Lung (tissue), 12 donors: Measurements from ENCODE around the gene TP53RK. TPM values are rescaled to one million over a fixed set of nuclear protein-coding genes. Genes with fewer than 3 reads are reported as not detected.

ENCODE experiments used
- ATAC-seq: fragments of 200-7000 bp; cut with Tn5 transposase; one replicate; pipeline ENCODE4 v1.9.1; 2020; ENCODE audit warnings: moderate number of reproducible peaks; ENCODE audit not compliant: insufficient read depth, low FRiP score
- DNase-seq, 3 donors: peaks; one replicate each; pipeline ENCODE4 v3.0.0-alpha.2; 2013 to 2017
- H3K27ac ChIP-seq, 2 donors: one replicate each; pipeline ENCODE4 v1.5.1; 2013; ENCODE audit warnings: mild to moderate bottlenecking in 2 of 2, moderate library complexity in 2 of 2, control low read depth in 1 of 2, inconsistent platforms in 1 of 2, low read depth in 1 of 2, low read length in 1 of 2
- H3K27me3 ChIP-seq, 3 donors: one replicate each; pipeline ENCODE4 v1.5.1; 2013; ENCODE audit warnings: low read length in 2 of 3; ENCODE audit not compliant: control insufficient read depth in 3 of 3, insufficient read depth in 3 of 3
- H3K36me3 ChIP-seq, 4 donors: one replicate each; pipeline ENCODE4 v1.5.1; 2013; ENCODE audit warnings: low read length in 4 of 4, mild to moderate bottlenecking in 1 of 4, moderate library complexity in 1 of 4; ENCODE audit not compliant: control insufficient read depth in 4 of 4, insufficient read depth in 4 of 4
- H3K4me1 ChIP-seq, 5 donors: one replicate each; pipeline ENCODE4 v1.5.1; 2013; ENCODE audit warnings: low read length in 5 of 5, mild to moderate bottlenecking in 2 of 5, moderate library complexity in 1 of 5; ENCODE audit not compliant: control insufficient read depth in 5 of 5, insufficient read depth in 5 of 5
- H3K4me3 ChIP-seq: one replicate; pipeline ENCODE4 v1.5.1; 2013; ENCODE audit warnings: mild to moderate bottlenecking, control low read depth, moderate library complexity
- H3K9ac ChIP-seq, 2 donors: one replicate each; pipeline ENCODE4 v1.5.1; 2013; ENCODE audit warnings: low read length in 2 of 2, control low read depth in 1 of 2; ENCODE audit not compliant: insufficient read depth in 1 of 2
- H3K9me3 ChIP-seq, 4 donors: one replicate each; pipeline ENCODE4 v1.5.1; 2013; ENCODE audit warnings: low read length in 3 of 4, mild to moderate bottlenecking in 1 of 4, moderate library complexity in 1 of 4; ENCODE audit not compliant: control insufficient read depth in 4 of 4, insufficient read depth in 3 of 4
- CTCF ChIP-seq: IDR thresholded peaks from 2 replicates; pipeline ENCODE4 v1.5.1; 2012; ENCODE audit warnings: mild to moderate bottlenecking; ENCODE audit errors: control extremely low read depth, extremely low read depth
- WGBS, 2 donors: extraction: QIAGEN DNeasy Blood & Tissue Kit; methylation state at CpG; one replicate each; pipeline ENCODE4 v1.1.7; 2013; 5-methylcytosine and 5-hydroxymethylcytosine counted together
- polyA plus RNA-seq, 2 donors: library from polyadenylated mRNA; stranded (reverse); fragments of 200-250 nt; gene quantifications; one replicate each; pipeline ENCODE4 v1.2.1, GENCODE V29; 2013
- total RNA-seq, 2 donors: library from RNA; depleted of rRNA in 1 of 2; stranded (reverse); fragments of >200 nt in 1 of 2; gene quantifications; one replicate each; pipeline ENCODE4 v1.2.1, GENCODE V29; 2014 to 2021
- donor health status: control.
- donor health status: control.
- donor health status: Bipolar disorder and iron deficiency.
- donor health status: healthy.
- donor health status: DM: yes; HTN: yes; CAD: no.

TP53RK gene
- total and polyA plus RNA-seq, 4 donors, result 11.6 to 15.7 (median 12.5) TPM

- WGBS, 2 donors, result 48 to 66% methylated on average over 23 of the region's 23 CpGs
- peak; percentile 71 for ATAC-seq
- H3K36me3 ChIP-seq, result peaks cover 3 to 9% (median 6%) of the 10 kb centered on the region in 4 donors
- H3K9me3 ChIP-seq, result no peaks in the 10 kb centered on the region
- H3K4me1 ChIP-seq, result peaks cover 6 to 30% (median 8%) of the 10 kb centered on the region in 5 donors
- peak overlapping the region; percentile 38 to 56 for H3K9ac ChIP-seq
- H3K27ac ChIP-seq, result no peak overlapping the region
- peak; percentile 80 to 86 (median 85) for DNase-seq
- no peak for TF ChIP-seq CTCF
- no peak overlapping the region for H3K4me3 ChIP-seq
- H3K27me3 ChIP-seq, result no peaks in the 10 kb centered on the region
Measured at GRCh38 chr20:46683939-46684750, 5.1 kb downstream of the TP53RK start.

- H3K27me3 ChIP-seq, result no peaks in the 10 kb centered on the region
- H3K9ac ChIP-seq, result peak overlapping the region in 1 of 2 donors; percentile 28
- no peak overlapping the region for H3K27ac ChIP-seq
- no peaks in the 10 kb centered on the region for H3K9me3 ChIP-seq
- peak in 1 of 3 donors; percentile 44 for DNase-seq
- TF ChIP-seq CTCF, result no peak
- 51 to 73% methylated on average over 8 of the region's 8 CpGs for WGBS, 2 donors
- H3K4me1 ChIP-seq, result peaks cover 6 to 30% (median 8%) of the 10 kb centered on the region in 5 donors
- ATAC-seq, result no peak
- H3K4me3 ChIP-seq, result no peak overlapping the region
- peaks cover 3 to 9% (median 6%) of the 10 kb centered on the region in 4 donors for H3K36me3 ChIP-seq
Measured at GRCh38 chr20:46683668-46683938, 5.6 kb downstream of the TP53RK start.

- 39 to 43% methylated on average over 12 of the region's 12 CpGs for WGBS, 2 donors
- peak overlapping the region; percentile 28 to 79 for H3K9ac ChIP-seq
- H3K9me3 ChIP-seq, result no peaks in the 10 kb centered on the region
- H3K36me3 ChIP-seq, result peaks cover 3 to 9% (median 6%) of the 10 kb centered on the region in 4 donors
- ATAC-seq (no peak), DNase-seq (peak; percentile 78 to 88 (median 87))
- no peaks in the 10 kb centered on the region for H3K27me3 ChIP-seq
- H3K4me1 ChIP-seq, result peaks cover 6 to 27% (median 8%) of the 10 kb centered on the region in 5 donors
- TF ChIP-seq CTCF, result no peak
- no peak overlapping the region for H3K4me3 ChIP-seq
- H3K27ac ChIP-seq, result no peak overlapping the region
Measured at GRCh38 chr20:46683011-46683667, 6.1 kb downstream of the TP53RK start.
